ENCODE data around the gene TAPT1.

TAPT1 gene

GRCh38 chr4:16267639-16268038, 41.4 kb upstream of the TAPT1 start:
- no peak overlapping the region for H3K4me3 ChIP-seq (ENCODE audit: low read depth, low read length)
- H3K9me3 ChIP-seq = no peaks in the 10 kb centered on the region
- no peak for TF ChIP-seq CTCF (IDR thresholded peaks at IDR 0.05; ENCODE audit: low read depth, low read length)
- DNase-seq = no peak
- H3K27me3 ChIP-seq = no peaks in the 10 kb centered on the region
- no peaks in the 10 kb centered on the region for H3K36me3 ChIP-seq
- H3K4me1 ChIP-seq = no peaks in the 10 kb centered on the region

GRCh38 chr4:16265820-16266219, 39.5 kb upstream of the TAPT1 start:
- DNase-seq = no peak
- Histone ChIP-seq H3K36me3 (no peaks in the 10 kb centered on the region), H3K4me1 (no peaks in the 10 kb centered on the region), H3K4me3 (ENCODE audit: low read depth, low read length) (no peak overlapping the region), H3K27me3 (no peaks in the 10 kb centered on the region), H3K9me3 (no peaks in the 10 kb centered on the region)
- TF ChIP-seq CTCF (IDR thresholded peaks at IDR 0.05; ENCODE audit: low read depth, low read length) = no peak

- Histone ChIP-seq H3K27me3 (no peaks in the 10 kb centered on the region), H3K36me3 (no peaks in the 10 kb centered on the region), H3K4me1 (no peaks in the 10 kb centered on the region), H3K9me3 (no peaks in the 10 kb centered on the region), H3K4me3 (ENCODE audit: low read depth, low read length) (no peak overlapping the region)
- DNase-seq = no peak
- TF ChIP-seq CTCF (IDR thresholded peaks at IDR 0.05; ENCODE audit: low read depth, low read length) = peak; percentile 58
Measured at GRCh38 chr4:16264798-16265197, 38.5 kb upstream of the TAPT1 start.

GRCh38 chr4:16263056-16263455, 36.8 kb upstream of the TAPT1 start:
- TF ChIP-seq CTCF (IDR thresholded peaks at IDR 0.05; ENCODE audit: low read depth, low read length) = no peak
- no peaks in the 10 kb centered on the region for H3K36me3 ChIP-seq
- no peaks in the 10 kb centered on the region for H3K4me1 ChIP-seq
- H3K9me3 ChIP-seq = no peaks in the 10 kb centered on the region
- no peak overlapping the region for H3K4me3 ChIP-seq (ENCODE audit: low read depth, low read length)
- H3K27me3 ChIP-seq = no peaks in the 10 kb centered on the region
- DNase-seq = no peak

- no peak overlapping the region for H3K4me3 ChIP-seq (ENCODE audit: low read depth, low read length)
- H3K36me3 ChIP-seq = no peaks in the 10 kb centered on the region
- H3K27me3 ChIP-seq = no peaks in the 10 kb centered on the region
- no peak for DNase-seq
- no peaks in the 10 kb centered on the region for H3K4me1 ChIP-seq
- H3K9me3 ChIP-seq = no peaks in the 10 kb centered on the region
- TF ChIP-seq CTCF (IDR thresholded peaks at IDR 0.05; ENCODE audit: low read depth, low read length) = no peak
Measured at GRCh38 chr4:16262188-16262587, 35.9 kb upstream of the TAPT1 start.

GRCh38 chr4:16261313-16261878, 35.1 kb upstream of the TAPT1 start:
- Histone ChIP-seq H3K9me3 (no peaks in the 10 kb centered on the region), H3K36me3 (no peaks in the 10 kb centered on the region), H3K4me3 (ENCODE audit: low read depth, low read length) (no peak overlapping the region), H3K27me3 (no peaks in the 10 kb centered on the region), H3K4me1 (no peaks in the 10 kb centered on the region)
- DNase-seq = no peak
- no peak for TF ChIP-seq CTCF (IDR thresholded peaks at IDR 0.05; ENCODE audit: low read depth, low read length)
